ENCODE results near the gene STAG1. TPM values are rescaled to one million over a fixed set of nuclear protein-coding genes. Genes with fewer than 3 reads are reported as not detected.
"Not testable (repeated sequence)": the region's sequence is repeated elsewhere in the genome, so short reads cannot be mapped to it uniquely, and the experiment has no call there.

Gene STAG1
- total RNA-seq, 1 donor from 2014 or later: 47.6 TPM

GRCh38 chr3:136427236-136427635, 324.9 kb downstream of the STAG1 start:
- intact Hi-C loops (cut with micrococcal nuclease): no loop called here

- intact Hi-C loops (cut with micrococcal nuclease): no loop called here
These were observed 337.7 kb downstream of the STAG1 start for GRCh38 chr3:136414476-136414875.

- intact Hi-C loops (cut with micrococcal nuclease): no loop called here
These were observed 339.9 kb downstream of the STAG1 start for GRCh38 chr3:136412307-136412706.

- intact Hi-C loops (cut with micrococcal nuclease): no loop called here
These were observed 342.6 kb downstream of the STAG1 start for GRCh38 chr3:136409549-136409948.

GRCh38 chr3:136404056-136404455, 348.1 kb downstream of the STAG1 start:
- intact Hi-C loops (cut with micrococcal nuclease): no loop called here

- intact Hi-C loops (cut with micrococcal nuclease): no loop called here
These were observed 355.3 kb downstream of the STAG1 start for GRCh38 chr3:136396916-136397315.

GRCh38 chr3:136390574-136390973, 361.6 kb downstream of the STAG1 start:
- intact Hi-C loops (cut with micrococcal nuclease): no loop called here

GRCh38 chr3:136387031-136387430, 365.1 kb downstream of the STAG1 start:
- intact Hi-C loops (cut with micrococcal nuclease): no loop called here

GRCh38 chr3:136385457-136385856, 366.7 kb downstream of the STAG1 start:
- intact Hi-C loops (cut with micrococcal nuclease): no loop called here

GRCh38 chr3:136381051-136381450, 371.1 kb downstream of the STAG1 start:
- intact Hi-C loops (cut with micrococcal nuclease): no loop called here

- intact Hi-C loops (cut with micrococcal nuclease): no loop called here
These were observed 371.6 kb downstream of the STAG1 start for GRCh38 chr3:136380530-136380929.

- intact Hi-C loops (cut with micrococcal nuclease): no loop called here
These were observed 374.2 kb downstream of the STAG1 start for GRCh38 chr3:136378011-136378410.

GRCh38 chr3:136377508-136377907, 374.7 kb downstream of the STAG1 start:
- intact Hi-C loops (cut with micrococcal nuclease): no loop called here

GRCh38 chr3:136375800-136376199, 376.4 kb downstream of the STAG1 start:
- intact Hi-C loops (cut with micrococcal nuclease): not testable (repeated sequence)

- intact Hi-C loops (cut with micrococcal nuclease): no loop called here
These were observed 385.9 kb downstream of the STAG1 start for GRCh38 chr3:136366289-136366688.

- intact Hi-C loops (cut with micrococcal nuclease): loop anchor here (2.0 kb wide), 3 partner anchors 157 to 399 kb away; partner anchors contain the start of genes MSL2 and STAG1
These were observed 398.7 kb downstream of the STAG1 start for GRCh38 chr3:136353461-136353860.

- intact Hi-C loops (cut with micrococcal nuclease): loop anchor here (2.0 kb wide), 3 partner anchors 155 to 401 kb away; partner anchors contain the start of genes MSL2 and STAG1
These were observed 400.3 kb downstream of the STAG1 start for GRCh38 chr3:136351905-136352304.

- intact Hi-C loops (cut with micrococcal nuclease): no loop called here
These were observed 400.8 kb downstream of the STAG1 start for GRCh38 chr3:136351351-136351750.

GRCh38 chr3:136350557-136350956, 401.6 kb downstream of the STAG1 start:
- intact Hi-C loops (cut with micrococcal nuclease): no loop called here

GRCh38 chr3:136350132-136350531, 402.0 kb downstream of the STAG1 start:
- intact Hi-C loops (cut with micrococcal nuclease): no loop called here

GRCh38 chr3:136346486-136346885, 405.7 kb downstream of the STAG1 start:
- intact Hi-C loops (cut with micrococcal nuclease): no loop called here

- intact Hi-C loops (cut with micrococcal nuclease): no loop called here
These were observed 408.2 kb downstream of the STAG1 start for GRCh38 chr3:136343873-136344555.

- intact Hi-C loops (cut with micrococcal nuclease): no loop called here
These were observed 408.7 kb downstream of the STAG1 start for GRCh38 chr3:136343446-136343845.
